HepG2 (cell line): Measurements from ENCODE around the gene CES3. TPM values are rescaled to one million over a fixed set of nuclear protein-coding genes. Genes with fewer than 3 reads are reported as not detected.

Experiments
- AHDC1 ChIP-seq: sonication (generic); formaldehyde crosslinking; IDR thresholded peaks from 2 replicates; pipeline ENCODE4 v1.5.1; 2020; ENCODE audit warnings: mild to moderate bottlenecking, missing genetic modification reagents, borderline replicate concordance
- CHD4 ChIP-seq: fragments of 200-600 bp; sonication (generic); IDR thresholded peaks from 2 replicates; pipeline ENCODE4 v1.7.0; 2017; ENCODE audit warnings: mild to moderate bottlenecking, low read length, borderline replicate concordance
- DDIT3 ChIP-seq: sonication (generic); formaldehyde crosslinking; IDR thresholded peaks from 2 replicates; pipeline ENCODE4 v1.4.0; 2020; ENCODE audit warnings: mild to moderate bottlenecking, missing genetic modification reagents
- ERF ChIP-seq: IDR thresholded peaks from 2 replicates; pipeline ENCODE4 v1.6.1; 2018; ENCODE audit warnings: missing biosample characterization, missing genetic modification reagents
- GATAD2A ChIP-seq: IDR thresholded peaks from 2 replicates; pipeline ENCODE4 v1.6.1; 2016
- GMEB1 ChIP-seq: sonication (generic); formaldehyde crosslinking; IDR thresholded peaks from 2 replicates; pipeline ENCODE4 v1.5.1; 2020; ENCODE audit warnings: missing genetic modification reagents, mild to moderate bottlenecking, borderline replicate concordance
- NFE2L2 ChIP-seq: fragments of 150-350 bp; IDR thresholded peaks from 2 replicates; pipeline ENCODE4 v1.6.1; 2014; ENCODE audit warnings: low read length
- POLR2G ChIP-seq: fragments of 200-400 bp; formaldehyde crosslinking; IDR thresholded peaks from 2 replicates; pipeline ENCODE4 v1.6.1; 2018; ENCODE audit warnings: mild to moderate bottlenecking, low read depth, low read length, moderate library complexity
- RARA ChIP-seq: IDR thresholded peaks from 2 replicates; pipeline ENCODE4 v1.6.1; 2016; ENCODE audit warnings: missing genetic modification reagents, missing compliant biosample characterization
- TEF ChIP-seq: sonication (generic); formaldehyde crosslinking; IDR thresholded peaks from 2 replicates; pipeline ENCODE4 v1.5.0; 2020; ENCODE audit warnings: missing genetic modification reagents
- TRAFD1 ChIP-seq: sonication (generic); formaldehyde crosslinking; IDR thresholded peaks from 2 replicates; pipeline ENCODE4 v1.5.1; 2020; ENCODE audit warnings: missing genetic modification reagents, mild to moderate bottlenecking, borderline replicate concordance
- ZEB1 ChIP-seq: IDR thresholded peaks from 2 replicates; pipeline ENCODE4 v1.6.1; 2012; ENCODE audit warnings: mild to moderate bottlenecking, low read depth, inconsistent platforms; ENCODE audit not compliant: insufficient replicate concordance
- ZNF101 ChIP-seq: sonication (generic); formaldehyde crosslinking; IDR thresholded peaks from 2 replicates; pipeline ENCODE4 v1.4.0; 2020; ENCODE audit warnings: mild to moderate bottlenecking, low read depth, missing genetic modification reagents, borderline replicate concordance
- ZNF484 ChIP-seq: sonication (generic); formaldehyde crosslinking; IDR thresholded peaks from 2 replicates; pipeline ENCODE4 v1.5.1; 2020; ENCODE audit warnings: mild to moderate bottlenecking, low read depth, missing genetic modification reagents, borderline replicate concordance
- ZNF572 ChIP-seq: sonication (generic); formaldehyde crosslinking; IDR thresholded peaks from 2 replicates; pipeline ENCODE4 v1.5.1; 2020; ENCODE audit warnings: mild to moderate bottlenecking, missing genetic modification reagents
- ZNF574 ChIP-seq: sonication (generic); formaldehyde crosslinking; IDR thresholded peaks from 2 replicates; pipeline ENCODE4 v1.4.0; 2020; ENCODE audit warnings: missing genetic modification reagents
- polyA plus RNA-seq, 8 experiments: library from polyadenylated mRNA; depleted of rRNA in 3 of 8; stranded (reverse) in 7 of 8; unstranded in 1 of 8; fragments of >200 nt; fragmentation: Illumina TruSeq in 4 of 8; extraction: Trizol in 4 of 8; gene quantifications; 2 replicates each; pipeline versions ENCODE4 v1.2.1 to v1.2.3, GENCODE V29; 2011 to 2016; ENCODE audit warnings: low read depth in 4 of 8, missing spikeins in 1 of 8, mixed read lengths in 1 of 8; ENCODE audit not compliant: insufficient read depth in 1 of 8
- total RNA-seq, 5 experiments: library from RNA; depleted of rRNA; stranded (reverse); fragments of >200 nt; fragmentation: Illumina TruSeq; extraction: Trizol; gene quantifications; 2 replicates each; pipeline ENCODE4 v1.2.3, GENCODE V29; 2016; ENCODE audit warnings: low read depth in 1 of 5

CES3 gene
- total and polyA plus RNA-seq, 2 of the 13 experiments (the other 11 are each of a cell fraction or from before 2014, with no cell fraction given): 6.6 to 17.4 TPM

- TF ChIP-seq NFE2L2 (no peak), ZNF484 (CRISPR knock-in tag) (no peak), ZNF574 (CRISPR knock-in tag) (no peak), TEF (peak; percentile 75; the same call in 1 of the 2 replicates), GMEB1 (CRISPR knock-in tag) (0 out of 2 replicates have a peak, but pooled peaks have one; percentile 31), GATAD2A (CRISPR knock-in tag) (peak; percentile 38; the same call in 1 of the 2 replicates), RARA (peak; percentile 70), DDIT3 (CRISPR knock-in tag) (no peak), POLR2G (no peak), AHDC1 (0 out of 2 replicates have a peak, but pooled peaks have one; percentile 47), ZEB1 (no peak), TRAFD1 (CRISPR knock-in tag) (no peak), ZNF101 (CRISPR knock-in tag) (no peak), CHD4 (no peak), ZNF572 (no peak), ERF (CRISPR knock-in tag) (no peak)
Observed at GRCh38 chr16:66991545-66992077, 30.5 kb downstream of the CES3 start (continued).
